GM19035 (cell line): ENCODE results near the gene ATP8B3.

ENCODE experiments used
- ATAC-seq: cut with Tn5 transposase; IDR thresholded peaks from one replicate; pipeline ENCODE4 v1.9.1; 2021; ENCODE audit not compliant: unreplicated experiment

ATP8B3 gene

DNA sequence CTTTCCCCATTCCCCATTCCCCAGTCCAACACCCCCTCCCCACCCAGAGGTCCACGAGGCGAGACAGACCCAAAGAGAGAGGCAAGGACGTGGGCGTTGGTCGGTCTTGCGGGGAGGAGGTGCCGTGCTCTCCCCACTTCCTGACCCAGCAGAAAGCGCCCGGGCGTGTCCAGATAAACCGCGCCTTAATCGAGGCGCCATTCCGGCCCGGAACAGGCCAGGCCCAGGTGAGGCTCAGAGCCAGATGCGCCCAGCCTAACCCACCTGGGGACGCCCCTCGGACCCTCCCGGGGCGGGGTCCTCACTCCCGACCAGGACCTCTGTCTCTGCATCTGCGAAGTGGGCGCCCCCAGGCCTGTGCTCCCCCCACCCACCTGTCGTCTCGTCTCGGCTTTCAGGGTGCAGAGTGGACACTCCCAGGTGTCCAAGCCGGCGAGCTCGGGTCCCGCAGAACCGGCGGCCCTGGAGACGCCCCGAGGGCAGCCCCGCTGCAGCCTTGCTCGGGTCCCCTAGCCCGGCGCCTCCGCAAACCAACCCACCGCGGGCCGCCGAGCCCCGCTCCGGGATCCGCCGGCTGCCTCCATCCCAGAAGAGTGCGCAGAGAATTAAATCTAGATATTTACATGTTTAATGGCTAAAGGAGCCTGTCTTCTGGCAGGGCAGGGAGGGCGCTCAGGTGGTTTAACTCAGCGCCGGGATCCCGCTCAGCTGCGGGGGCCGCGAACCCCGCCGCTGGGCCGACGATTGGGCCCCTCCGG, 63.8 kb downstream of the ATP8B3 start:
- no peak for ATAC-seq

DNA sequence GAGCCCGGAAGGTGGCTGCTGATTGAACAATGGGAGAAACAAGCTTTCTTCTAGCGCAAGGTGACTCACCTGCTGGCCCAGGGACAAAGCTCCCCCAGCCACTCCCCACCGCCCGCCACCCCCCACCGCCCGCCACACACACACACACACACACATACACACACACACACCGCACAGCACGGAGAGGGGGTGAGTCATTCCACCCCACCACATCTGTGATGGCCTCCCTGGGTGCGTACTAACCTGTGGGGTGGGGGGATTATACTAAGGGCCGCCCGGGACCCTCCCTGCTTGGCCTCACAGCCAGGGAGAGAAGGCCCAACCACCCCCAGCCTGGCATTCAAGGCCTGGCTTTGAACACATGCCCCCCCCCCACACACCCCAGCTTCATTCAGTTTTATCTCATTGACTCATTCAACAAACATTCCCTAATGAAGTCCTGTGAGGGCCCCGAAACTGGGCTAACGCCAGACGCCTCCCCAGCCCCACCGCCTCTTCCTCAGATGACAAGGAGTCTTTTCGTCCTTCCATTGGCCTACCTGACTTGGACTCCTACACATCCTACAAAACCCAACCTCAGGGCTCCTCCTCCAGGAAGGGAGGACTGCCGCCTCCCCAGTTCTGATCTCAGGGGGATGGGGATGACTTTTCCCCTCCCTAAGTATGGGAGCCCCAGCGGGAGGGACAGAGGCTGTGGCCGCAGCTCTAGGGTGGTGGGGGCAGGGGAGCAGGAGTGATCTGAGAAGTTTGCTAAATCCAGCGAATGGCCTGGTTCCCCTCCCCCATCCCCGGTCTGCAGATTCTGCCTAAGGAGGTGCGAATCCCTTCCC, 64.6 kb downstream of the ATP8B3 start:
- ATAC-seq: no peak

DNA sequence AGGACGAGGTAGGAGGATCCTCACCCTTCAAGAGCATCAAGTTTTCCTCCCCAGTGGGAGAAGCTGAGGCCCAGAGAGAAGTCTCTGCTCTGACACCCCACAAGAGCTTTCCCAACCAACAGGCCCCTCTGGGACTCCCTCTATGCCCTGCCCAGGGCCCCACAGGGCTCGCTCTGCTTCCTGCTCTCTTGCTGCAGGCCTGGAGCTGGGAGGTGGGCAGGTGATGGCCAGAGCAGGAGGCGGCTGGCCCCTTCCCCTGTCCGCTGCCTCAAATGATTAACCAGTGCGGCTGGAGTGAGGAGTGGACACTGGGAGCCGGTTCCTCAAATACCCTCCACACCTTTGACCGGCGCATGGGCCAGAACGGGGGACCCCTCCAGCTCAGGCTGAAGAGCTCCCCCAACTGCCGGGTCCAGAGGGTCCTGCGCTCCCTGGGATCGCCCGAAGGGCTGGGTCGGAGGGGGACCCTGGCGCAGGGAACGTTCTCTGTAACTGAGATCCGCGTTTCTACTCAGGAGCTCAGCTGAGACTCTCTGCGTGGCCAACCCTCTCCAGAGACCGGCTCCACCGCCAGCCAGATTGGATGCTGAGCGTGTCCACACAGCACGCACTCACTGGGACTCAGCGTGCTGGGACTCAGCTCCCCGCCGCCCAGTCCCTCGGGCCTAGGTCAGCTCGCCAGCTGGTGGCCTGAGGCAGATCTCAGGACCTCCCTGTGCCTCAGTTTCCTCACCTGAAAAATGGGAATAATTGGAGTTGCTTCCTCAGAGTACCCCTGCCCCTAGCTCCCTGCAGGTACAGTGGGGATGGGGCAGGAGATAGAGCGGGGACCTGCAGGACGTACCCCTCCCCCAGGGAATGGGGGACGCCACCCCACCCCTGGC, 65.4 kb downstream of the ATP8B3 start:
- ATAC-seq: no peak

- ATAC-seq: no peak
Measured at GRCh38 chr19:1745589-1746031, 66.5 kb downstream of the ATP8B3 start.

DNA sequence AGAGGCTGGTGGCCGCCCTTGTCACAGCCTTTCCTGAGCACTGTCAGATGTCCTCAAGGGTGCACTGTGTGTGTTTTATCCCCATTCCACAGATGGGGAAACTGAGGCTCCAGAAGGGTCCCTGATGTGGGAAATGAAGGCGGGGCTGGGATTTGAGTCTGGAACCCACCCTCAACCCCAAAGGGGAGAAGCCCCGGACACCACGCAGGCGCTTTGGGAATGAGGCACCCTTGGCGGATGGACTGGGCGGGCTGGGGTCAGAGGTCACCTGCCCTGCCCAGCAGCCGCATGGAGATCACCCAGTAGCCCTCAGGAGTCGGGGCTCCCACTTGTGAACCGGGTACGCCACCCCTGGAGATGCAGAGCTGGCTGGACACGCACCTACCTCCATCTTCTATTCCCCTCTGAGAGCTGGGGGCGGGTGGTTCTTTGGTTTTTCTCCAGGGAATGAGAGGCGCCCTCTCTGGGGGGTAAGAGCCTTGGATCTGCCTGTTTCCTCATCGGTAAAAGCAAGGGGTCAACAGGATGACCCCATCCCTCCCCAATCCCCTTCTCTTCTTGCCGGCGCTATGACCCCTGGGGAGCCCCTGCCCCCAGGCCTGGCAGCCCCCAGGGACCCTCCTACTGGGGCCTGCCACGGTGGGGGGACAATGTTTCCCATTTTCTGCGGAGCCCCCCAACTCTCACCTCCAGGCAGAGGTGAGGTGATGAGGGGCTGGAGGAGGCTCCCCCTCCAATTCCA, 67.1 kb downstream of the ATP8B3 start:
- ATAC-seq: no peak

- ATAC-seq: no peak
Measured at GRCh38 chr19:1744133-1744665, 67.9 kb downstream of the ATP8B3 start.

DNA sequence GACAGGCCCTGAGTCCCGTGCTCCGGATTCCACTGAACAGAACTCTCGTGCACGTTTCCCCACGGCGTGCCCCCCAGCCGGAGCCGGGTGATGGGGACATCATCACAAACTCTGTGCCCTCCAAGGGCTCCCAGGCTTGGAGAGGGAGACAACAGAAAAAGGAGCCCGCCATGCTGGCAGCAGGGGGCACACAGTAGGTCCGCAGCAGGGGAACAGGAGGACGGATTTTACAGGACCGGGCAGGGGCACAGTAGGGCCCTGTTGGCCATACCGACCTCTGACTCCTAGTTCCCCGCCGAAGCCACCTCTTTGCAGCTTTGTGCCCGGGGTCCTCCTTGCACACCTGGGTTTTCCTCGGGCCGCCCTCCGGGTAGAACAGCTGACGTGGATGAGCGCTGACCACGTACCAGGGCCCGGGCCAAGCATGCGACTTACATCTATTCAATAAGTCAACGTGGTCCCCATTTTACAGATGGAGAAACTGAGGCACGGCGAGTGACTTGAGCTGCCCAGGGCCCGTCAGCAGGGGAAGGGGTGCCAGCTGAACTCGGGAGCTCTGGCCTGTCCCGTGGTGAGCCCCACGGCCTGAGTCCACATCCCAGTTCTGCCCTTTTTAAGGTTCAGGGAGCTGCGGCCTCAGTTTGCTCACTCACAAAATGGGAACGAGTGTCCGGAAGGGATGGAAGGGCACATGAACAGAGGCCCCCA, 68.9 kb downstream of the ATP8B3 start:
- no peak for ATAC-seq

DNA sequence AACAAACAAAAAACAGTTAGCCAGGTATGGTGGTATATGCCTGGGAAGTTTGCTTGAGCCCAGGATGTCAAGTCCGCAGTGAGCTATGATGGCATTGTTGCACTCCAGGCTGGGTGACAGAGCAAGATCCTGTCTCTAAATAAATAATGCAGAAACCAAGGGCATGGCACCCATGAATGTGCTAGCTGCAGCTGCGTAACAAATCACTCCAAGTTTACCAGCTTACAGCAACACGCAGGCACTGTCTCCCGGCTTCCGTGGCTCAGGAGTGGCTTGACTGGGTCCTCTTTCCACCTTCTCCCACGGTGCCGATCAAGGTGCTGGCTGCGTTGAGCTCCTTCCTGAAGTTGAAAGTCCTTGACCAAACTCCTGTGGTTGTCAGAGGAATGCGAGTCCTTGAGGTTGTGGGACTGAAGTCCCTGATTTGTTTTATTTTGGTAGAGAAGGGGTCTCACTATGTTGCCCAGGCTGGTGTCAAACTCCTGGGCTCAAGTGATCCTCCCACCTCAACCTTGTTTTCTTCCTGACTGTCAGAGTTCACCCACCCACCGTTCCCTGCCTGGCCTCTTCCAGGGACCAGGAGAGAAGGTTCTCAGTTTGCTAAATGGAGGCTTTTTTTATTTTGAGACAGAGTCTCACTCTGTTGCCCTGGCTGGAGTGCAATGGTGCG, 72.0 kb downstream of the ATP8B3 start:
- no peak for ATAC-seq

- ATAC-seq: no peak
Measured at GRCh38 chr19:1736927-1737326, 75.1 kb downstream of the ATP8B3 start.

- no peak for ATAC-seq
Measured at GRCh38 chr19:1736280-1736679, 75.8 kb downstream of the ATP8B3 start.

DNA sequence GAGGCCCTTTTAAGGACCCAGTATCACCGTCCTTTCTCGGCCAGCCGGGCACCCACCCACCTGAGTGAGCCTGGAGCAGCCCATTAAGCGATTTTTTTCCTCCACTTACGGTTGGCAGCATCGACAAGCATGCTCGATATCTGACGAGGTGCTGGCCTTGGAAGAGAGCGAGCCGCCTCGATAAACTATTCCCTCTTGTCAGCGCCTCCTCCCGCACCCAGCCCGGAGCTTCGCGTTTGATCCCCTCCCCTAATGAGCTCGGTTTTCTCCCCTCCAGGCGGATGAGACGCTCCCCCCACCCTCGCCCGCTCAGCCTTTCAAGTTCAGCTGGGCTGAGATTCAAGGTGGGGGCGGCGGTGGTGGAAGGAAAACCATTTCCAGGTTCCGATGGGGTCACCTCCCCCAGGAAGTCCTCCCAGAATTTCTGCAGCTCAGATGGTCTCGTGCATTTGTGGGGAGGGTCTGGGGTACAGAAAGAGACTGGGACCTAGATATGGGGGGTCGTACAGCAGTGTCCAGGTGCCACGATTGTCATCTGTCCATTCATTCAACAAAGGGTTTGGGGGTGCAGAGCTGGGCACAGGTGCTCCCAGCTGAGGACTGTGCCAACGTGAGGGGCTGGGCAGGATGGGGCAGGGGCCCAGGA, 77.6 kb downstream of the ATP8B3 start:
- ATAC-seq: no peak
